HepG2 (cell line): ENCODE results near the gene BEAN1.

Experiments used
- AGO1 ChIP-seq: fragments of 200-400 bp; formaldehyde crosslinking; IDR thresholded peaks from 2 replicates; pipeline ENCODE4 v1.6.1; 2017; ENCODE audit warnings: mild to moderate bottlenecking, low read depth, low read length, moderate library complexity; ENCODE audit not compliant: poor library complexity, severe bottlenecking
- DZIP1 ChIP-seq: sonication (generic); formaldehyde crosslinking; IDR thresholded peaks from 2 replicates; pipeline ENCODE4 v1.5.0; 2020; ENCODE audit warnings: mild to moderate bottlenecking, missing genetic modification reagents
- GABPA ChIP-seq, 2 experiments: IDR thresholded peaks; 2 replicates each; pipeline ENCODE4 v1.6.1; 2011 to 2016; ENCODE audit warnings: low read depth in 2 of 2, low read length in 1 of 2, missing biosample characterization in 1 of 2, missing genetic modification characterization in 1 of 2
- HMG20A ChIP-seq: IDR thresholded peaks from 2 replicates; pipeline ENCODE4 v1.6.1; 2016; ENCODE audit warnings: borderline replicate concordance
- MED1 ChIP-seq: sonication (generic); formaldehyde crosslinking; IDR thresholded peaks from 2 replicates; pipeline ENCODE4 v1.4.0; 2020; ENCODE audit warnings: missing genetic modification reagents
- MED8 ChIP-seq: sonication (generic); formaldehyde crosslinking; IDR thresholded peaks from 2 replicates; pipeline ENCODE4 v1.8.1; 2023; ENCODE audit warnings: mild to moderate bottlenecking, missing genetic modification reagents; ENCODE audit not compliant: insufficient replicate concordance
- MTF1 ChIP-seq: sonication (generic); formaldehyde crosslinking; IDR thresholded peaks from 2 replicates; pipeline ENCODE4 v1.5.0; 2020; ENCODE audit warnings: missing genetic modification reagents
- NCOA1 ChIP-seq: sonication (generic); formaldehyde crosslinking; IDR thresholded peaks from 2 replicates; pipeline ENCODE4 v1.9.0; 2021; ENCODE audit warnings: missing genetic modification reagents
- NFIB ChIP-seq: sonication (generic); formaldehyde crosslinking; IDR thresholded peaks from 2 replicates; pipeline ENCODE4 v1.9.0; 2021; ENCODE audit warnings: missing genetic modification reagents, mild to moderate bottlenecking, borderline replicate concordance
- POLR2AphosphoS5 ChIP-seq: IDR thresholded peaks from 2 replicates; pipeline ENCODE4 v1.6.1; 2012; ENCODE audit warnings: low read depth, low read length
- ZFP36 ChIP-seq: fragments of 150-350 bp; IDR thresholded peaks from 2 replicates; pipeline ENCODE4 v1.6.1; 2018; ENCODE audit warnings: borderline replicate concordance, low read length, low read depth; ENCODE audit not compliant: partially characterized antibody
- ZNF792 ChIP-seq: IDR thresholded peaks from 2 replicates; pipeline ENCODE4 v1.6.1; 2016
- TF ChIP-seq, protein P1 (sequence below): sonication (generic); formaldehyde crosslinking; IDR thresholded peaks from 2 replicates; pipeline ENCODE4 v1.4.0; 2020; ENCODE audit warnings: low read depth, mild to moderate bottlenecking, missing genetic modification reagents
- TF ChIP-seq, protein P2 (sequence below): sonication (generic); formaldehyde crosslinking; IDR thresholded peaks from 2 replicates; pipeline ENCODE4 v1.5.0; 2020; ENCODE audit warnings: mild to moderate bottlenecking, missing genetic modification reagents, moderate library complexity

DNA sequence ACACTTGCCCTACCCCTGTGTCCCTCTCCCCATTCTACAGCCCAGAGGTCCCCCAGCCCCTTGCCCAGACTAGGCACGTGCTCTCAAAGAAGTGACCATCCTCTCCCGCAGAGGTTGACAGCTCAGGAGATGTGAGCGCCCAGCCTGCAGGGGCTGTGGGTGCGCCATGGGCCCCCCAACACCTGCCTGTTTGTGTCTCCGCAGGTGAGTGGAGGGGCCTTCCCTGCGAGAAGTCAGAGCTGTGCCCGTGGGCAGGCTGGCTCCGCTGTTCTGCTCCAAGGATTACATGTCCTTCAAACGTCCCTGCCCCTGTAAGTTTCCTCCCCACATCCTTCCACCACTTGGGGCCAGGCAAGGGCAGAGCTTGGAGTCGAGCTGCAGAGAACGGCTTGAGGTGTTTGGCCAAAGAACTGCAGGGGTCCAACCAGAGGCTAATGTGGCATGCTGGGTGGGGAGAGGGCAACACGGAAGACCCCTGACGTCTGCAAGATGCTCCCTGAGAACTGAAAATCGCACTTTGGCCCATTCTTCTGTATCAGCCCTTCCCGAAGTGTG is 10.4 kb downstream of the BEAN1 start:
- no peak for TF ChIP-seq MED8 (CRISPR knock-in tag)
- TF ChIP-seq, protein P1, sequence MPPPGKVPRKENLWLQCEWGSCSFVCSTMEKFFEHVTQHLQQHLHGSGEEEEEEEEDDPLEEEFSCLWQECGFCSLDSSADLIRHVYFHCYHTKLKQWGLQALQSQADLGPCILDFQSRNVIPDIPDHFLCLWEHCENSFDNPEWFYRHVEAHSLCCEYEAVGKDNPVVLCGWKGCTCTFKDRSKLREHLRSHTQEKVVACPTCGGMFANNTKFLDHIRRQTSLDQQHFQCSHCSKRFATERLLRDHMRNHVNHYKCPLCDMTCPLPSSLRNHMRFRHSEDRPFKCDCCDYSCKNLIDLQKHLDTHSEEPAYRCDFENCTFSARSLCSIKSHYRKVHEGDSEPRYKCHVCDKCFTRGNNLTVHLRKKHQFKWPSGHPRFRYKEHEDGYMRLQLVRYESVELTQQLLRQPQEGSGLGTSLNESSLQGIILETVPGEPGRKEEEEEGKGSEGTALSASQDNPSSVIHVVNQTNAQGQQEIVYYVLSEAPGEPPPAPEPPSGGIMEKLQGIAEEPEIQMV (CRISPR knock-in tag), result no peak
- TF ChIP-seq ZFP36, result no peak
- TF ChIP-seq NFIB (CRISPR knock-in tag), result no peak
- TF ChIP-seq, protein P2, sequence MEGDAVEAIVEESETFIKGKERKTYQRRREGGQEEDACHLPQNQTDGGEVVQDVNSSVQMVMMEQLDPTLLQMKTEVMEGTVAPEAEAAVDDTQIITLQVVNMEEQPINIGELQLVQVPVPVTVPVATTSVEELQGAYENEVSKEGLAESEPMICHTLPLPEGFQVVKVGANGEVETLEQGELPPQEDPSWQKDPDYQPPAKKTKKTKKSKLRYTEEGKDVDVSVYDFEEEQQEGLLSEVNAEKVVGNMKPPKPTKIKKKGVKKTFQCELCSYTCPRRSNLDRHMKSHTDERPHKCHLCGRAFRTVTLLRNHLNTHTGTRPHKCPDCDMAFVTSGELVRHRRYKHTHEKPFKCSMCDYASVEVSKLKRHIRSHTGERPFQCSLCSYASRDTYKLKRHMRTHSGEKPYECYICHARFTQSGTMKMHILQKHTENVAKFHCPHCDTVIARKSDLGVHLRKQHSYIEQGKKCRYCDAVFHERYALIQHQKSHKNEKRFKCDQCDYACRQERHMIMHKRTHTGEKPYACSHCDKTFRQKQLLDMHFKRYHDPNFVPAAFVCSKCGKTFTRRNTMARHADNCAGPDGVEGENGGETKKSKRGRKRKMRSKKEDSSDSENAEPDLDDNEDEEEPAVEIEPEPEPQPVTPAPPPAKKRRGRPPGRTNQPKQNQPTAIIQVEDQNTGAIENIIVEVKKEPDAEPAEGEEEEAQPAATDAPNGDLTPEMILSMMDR (CRISPR knock-in tag), result no peak
- no peak for TF ChIP-seq NCOA1 (CRISPR knock-in tag)
- no peak for TF ChIP-seq DZIP1
- TF ChIP-seq ZNF792 (CRISPR knock-in tag), result no peak
- no peak for TF ChIP-seq POLR2AphosphoS5
- no peak for TF ChIP-seq MTF1
- no peak for TF ChIP-seq GABPA (IDR thresholded peaks at IDR 0.05; ENCODE audit: low read depth, low read length)
- no peak for TF ChIP-seq GABPA (CRISPR knock-in tag; IDR thresholded peaks at IDR 0.05; ENCODE audit: low read depth)
- no peak for TF ChIP-seq HMG20A (CRISPR knock-in tag)
- TF ChIP-seq MED1 (CRISPR knock-in tag), result no peak
- no peak for TF ChIP-seq AGO1
